Activated T-helper 9 cell treated with anti-CD3 and anti-CD28 coated beads, Interleukin-2, amount 50 U/mL, for 16 hours (primary cell): Measurements from ENCODE around the gene DOCK1.
"Not testable (repeated sequence)": the region's sequence is repeated elsewhere in the genome, so short reads cannot be mapped to it uniquely, and the experiment has no call there.

ENCODE experiments used
- DNase-seq: peaks from one replicate; pipeline ENCODE4 v3.0.0-alpha.2; 2020; ENCODE audit warnings: low read depth

DOCK1 gene

GRCh38 chr10:127279334-127279774 lies 374.1 kb downstream of the DOCK1 start:
- no peak for DNase-seq

GRCh38 chr10:127280446-127280845 lies 375.2 kb downstream of the DOCK1 start:
- DNase-seq = no peak

- DNase-seq = no peak
These were observed 377.8 kb downstream of the DOCK1 start for GRCh38 chr10:127283017-127283416.

GRCh38 chr10:127283576-127283975 lies 378.3 kb downstream of the DOCK1 start:
- DNase-seq = no peak

- DNase-seq = no peak
These were observed 385.6 kb downstream of the DOCK1 start for GRCh38 chr10:127290850-127291249.

GRCh38 chr10:127291329-127291728 lies 386.1 kb downstream of the DOCK1 start:
- no peak for DNase-seq

- no peak for DNase-seq
These were observed 387.7 kb downstream of the DOCK1 start for GRCh38 chr10:127292888-127293287.

- DNase-seq = no peak
These were observed 388.4 kb downstream of the DOCK1 start for GRCh38 chr10:127293640-127294039.

GRCh38 chr10:127296696-127297095 lies 391.5 kb downstream of the DOCK1 start:
- DNase-seq = no peak

GRCh38 chr10:127298381-127298780 lies 393.2 kb downstream of the DOCK1 start:
- DNase-seq = no peak

- not testable (repeated sequence) for DNase-seq
These were observed 394.0 kb downstream of the DOCK1 start for GRCh38 chr10:127299192-127299591.

GRCh38 chr10:127299956-127300689 lies 394.9 kb downstream of the DOCK1 start:
- DNase-seq = no peak

GRCh38 chr10:127300868-127301321 lies 395.7 kb downstream of the DOCK1 start:
- DNase-seq = no peak

- DNase-seq = no peak
These were observed 397.1 kb downstream of the DOCK1 start for GRCh38 chr10:127302343-127302742.

- no peak for DNase-seq
These were observed 397.9 kb downstream of the DOCK1 start for GRCh38 chr10:127303105-127303504.

GRCh38 chr10:127303746-127304145 lies 398.5 kb downstream of the DOCK1 start:
- DNase-seq = no peak

GRCh38 chr10:127306479-127306878 lies 401.3 kb downstream of the DOCK1 start:
- DNase-seq = no peak

- no peak for DNase-seq
These were observed 402.1 kb downstream of the DOCK1 start for GRCh38 chr10:127307338-127307737.

- no peak for DNase-seq
These were observed 402.8 kb downstream of the DOCK1 start for GRCh38 chr10:127308031-127308430.

- not testable (repeated sequence) for DNase-seq
These were observed 404.4 kb downstream of the DOCK1 start for GRCh38 chr10:127309619-127310018.

GRCh38 chr10:127310430-127310829 lies 405.2 kb downstream of the DOCK1 start:
- no peak for DNase-seq

- no peak for DNase-seq
These were observed 405.7 kb downstream of the DOCK1 start for GRCh38 chr10:127310923-127311322.

- no peak for DNase-seq
These were observed 408.9 kb downstream of the DOCK1 start for GRCh38 chr10:127313996-127314700.
